Measurements from ENCODE around the gene SNX5. TPM values are rescaled to one million over a fixed set of nuclear protein-coding genes. Genes with fewer than 3 reads are reported as not detected.

SNX5 gene
- total RNA-seq, 1 experiment from 2014 or later: 159 TPM

DNA sequence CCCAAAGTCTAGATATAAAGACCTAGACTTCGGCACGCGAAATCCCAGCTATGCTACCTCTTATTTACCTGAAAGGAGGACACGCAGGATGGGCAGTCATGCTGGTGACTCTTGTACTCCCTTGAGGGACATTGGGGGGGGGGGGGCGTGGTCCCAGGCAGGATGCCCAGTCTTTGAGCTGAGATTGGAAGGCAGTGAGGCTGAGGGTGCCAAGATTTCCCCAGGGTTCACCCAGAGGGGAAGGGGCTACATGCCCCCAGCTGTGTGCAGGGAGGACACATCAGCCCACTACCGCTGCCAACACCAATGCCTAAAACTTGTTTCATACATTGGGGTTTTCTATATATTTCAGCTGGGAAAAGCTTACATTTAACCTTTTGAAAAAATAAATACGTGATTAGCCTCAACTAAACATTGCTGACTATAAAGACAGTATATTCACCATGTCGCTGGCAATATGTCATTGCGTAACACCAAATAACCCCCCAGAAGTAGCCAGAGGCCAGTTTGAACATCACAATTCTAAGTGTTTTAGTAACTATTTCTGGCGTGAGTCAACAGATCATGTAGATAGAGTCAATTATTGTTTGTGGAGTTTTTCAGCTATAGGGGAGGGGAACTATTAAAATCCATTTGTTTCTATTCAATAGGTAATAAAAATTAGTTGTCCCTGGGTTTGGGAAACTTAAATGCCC, 21.8 kb upstream of the SNX5 start (continued):
- TF ChIP-seq, protein P1, sequence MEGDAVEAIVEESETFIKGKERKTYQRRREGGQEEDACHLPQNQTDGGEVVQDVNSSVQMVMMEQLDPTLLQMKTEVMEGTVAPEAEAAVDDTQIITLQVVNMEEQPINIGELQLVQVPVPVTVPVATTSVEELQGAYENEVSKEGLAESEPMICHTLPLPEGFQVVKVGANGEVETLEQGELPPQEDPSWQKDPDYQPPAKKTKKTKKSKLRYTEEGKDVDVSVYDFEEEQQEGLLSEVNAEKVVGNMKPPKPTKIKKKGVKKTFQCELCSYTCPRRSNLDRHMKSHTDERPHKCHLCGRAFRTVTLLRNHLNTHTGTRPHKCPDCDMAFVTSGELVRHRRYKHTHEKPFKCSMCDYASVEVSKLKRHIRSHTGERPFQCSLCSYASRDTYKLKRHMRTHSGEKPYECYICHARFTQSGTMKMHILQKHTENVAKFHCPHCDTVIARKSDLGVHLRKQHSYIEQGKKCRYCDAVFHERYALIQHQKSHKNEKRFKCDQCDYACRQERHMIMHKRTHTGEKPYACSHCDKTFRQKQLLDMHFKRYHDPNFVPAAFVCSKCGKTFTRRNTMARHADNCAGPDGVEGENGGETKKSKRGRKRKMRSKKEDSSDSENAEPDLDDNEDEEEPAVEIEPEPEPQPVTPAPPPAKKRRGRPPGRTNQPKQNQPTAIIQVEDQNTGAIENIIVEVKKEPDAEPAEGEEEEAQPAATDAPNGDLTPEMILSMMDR (IDR thresholded peaks at IDR 0.05 in 2 of 3, conservative IDR thresholded peaks at IDR 0.05 in 1 of 3; ENCODE audit: borderline replicate concordance in 1 of 3, insufficient read depth in 1 of 3, low read depth in 2 of 3, low read length in 2 of 3): no peak
- no peak for TF ChIP-seq EZH2phosphoT487 (IDR thresholded peaks at IDR 0.05; ENCODE audit: borderline replicate concordance)

DNA sequence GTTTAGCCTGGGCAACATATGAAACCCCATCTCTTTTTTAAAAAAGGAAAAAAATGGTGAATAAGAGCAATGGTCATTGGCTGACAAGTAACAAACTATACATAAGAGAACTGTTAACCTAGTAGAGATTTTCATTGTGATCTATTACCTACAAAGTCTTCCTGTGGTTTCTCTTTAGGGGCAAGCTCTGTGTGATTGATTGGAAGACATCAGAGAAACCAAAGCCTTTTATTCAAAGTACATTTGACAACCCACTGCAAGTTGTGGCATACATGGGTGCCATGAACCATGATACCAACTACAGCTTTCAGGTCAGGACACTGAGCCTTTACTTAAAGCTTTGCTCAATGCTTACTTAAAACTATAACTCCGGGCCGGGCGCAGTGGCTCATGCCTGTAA, 19.4 kb upstream of the SNX5 start:
- intact Hi-C loops (cut with micrococcal nuclease): no loop called here
- Histone ChIP-seq H4K20me1 (ENCODE audit: insufficient read depth) (no peaks in the 10 kb centered on the region), H3K79me2 (ENCODE audit: insufficient read depth, low read length) (peaks cover 59% of the 10 kb centered on the region), H2AFZ (ENCODE audit: low read depth, low read length, poor library complexity, severe bottlenecking) (no peak overlapping the region), H3K36me3 (ENCODE audit: control insufficient read depth in 1 of 2, insufficient read depth in 2 of 2, low read length in 2 of 2) (peaks cover 14 to 18% of the 10 kb centered on the region in 2 experiments), H3K4me1 (ENCODE audit: control insufficient read depth in 1 of 2, insufficient read depth in 2 of 2, low read length in 2 of 2) (0 out of 4 replicates have a peak, but pooled peaks cover 0 to 3% of the 10 kb centered on the region in 2 experiments), H3K4me3 (replicated peaks in 1 of 2; ENCODE audit: low read depth in 1 of 2, low read length in 2 of 2) (no peak overlapping the region), H3K27me3 (ENCODE audit: insufficient read depth, low read length) (no peaks in the 10 kb centered on the region), H3K27ac (ENCODE audit: low read depth, low read length) (no peak overlapping the region), H3K9ac (ENCODE audit: low read length) (no peak overlapping the region), H3K9me2 (ENCODE audit: insufficient read depth) (no peaks in the 10 kb centered on the region), H3K9me3 (ENCODE audit: control insufficient read depth in 1 of 2, insufficient read depth in 1 of 2, low read depth in 1 of 2, low read length in 2 of 2) (no peaks in the 10 kb centered on the region), H3K4me2 (ENCODE audit: low read length) (no peak overlapping the region)
- POLR2A ChIA-PET: no interaction called here
- no peak for ATAC-seq
- CTCF ChIA-PET: no interaction called here
- BruUV-seq (replicated peaks): no TSS peak
- RAD21 ChIA-PET (ENCODE audit: low non-redundant PET in 1 of 2, low total read pairs in 2 of 2, uncharacterized antibody in 2 of 2, unreplicated experiment in 2 of 2): no interaction called here
- TF ChIP-seq TCF7L2 (IDR thresholded peaks at IDR 0.05; ENCODE audit: borderline replicate concordance, extremely low read depth, insufficient read depth, insufficient read length) (no peak), YY1 (IDR thresholded peaks at IDR 0.05; ENCODE audit: extremely low read depth, insufficient replicate concordance, low read depth, low read length) (no peak), ZNF274 (IDR thresholded peaks at IDR 0.05; ENCODE audit: low read depth, low read length) (no peak), FOSL1 (IDR thresholded peaks at IDR 0.05; ENCODE audit: low read depth) (no peak)
- DNase-seq (ENCODE audit: low read depth, low spot score): no peak

Data from HCT116 (cell line).